ENCODE measurements around the gene TMEM54.

DNA sequence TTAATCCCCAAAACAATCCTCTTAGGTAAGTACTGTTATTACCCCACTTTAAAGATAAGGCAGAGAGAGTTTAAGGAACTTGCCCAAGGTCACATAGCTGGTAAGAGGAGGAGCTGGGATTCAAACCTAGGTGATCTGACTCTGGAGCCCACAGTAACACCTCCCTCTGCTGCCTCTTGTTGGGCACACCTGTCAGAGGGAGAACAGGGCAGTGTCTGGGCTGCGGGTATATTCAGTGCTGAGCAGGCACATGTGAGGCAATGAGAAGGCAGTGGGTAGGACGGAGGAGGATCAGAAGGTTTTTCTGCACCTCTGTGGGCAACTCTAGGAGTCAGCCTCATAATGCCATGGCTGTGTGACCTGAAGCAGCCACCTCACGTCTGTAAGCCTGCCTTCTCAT lies 13.1 kb downstream of the TMEM54 start:
- TF ChIP-seq YY1 (IDR thresholded peaks at IDR 0.05; ENCODE audit: borderline replicate concordance in 1 of 3, control insufficient read depth in 1 of 3, extremely low read depth in 1 of 3, insufficient read depth in 3 of 3, insufficient read length in 1 of 3, insufficient replicate concordance in 2 of 3, low read depth in 1 of 3, low read length in 2 of 3) (no peak), SMAD1 (IDR thresholded peaks at IDR 0.05; ENCODE audit: low read depth, low read length, partially characterized antibody) (no peak), EP300 (IDR thresholded peaks at IDR 0.05; ENCODE audit: low read length) (no peak), TCF7L2 (IDR thresholded peaks at IDR 0.05; ENCODE audit: low read depth, low read length) (no peak), ZNF253 (CRISPR knock-in tag; conservative IDR thresholded peaks at IDR 0.05) (no peak), RAD21 (CRISPR knock-in tag; conservative IDR thresholded peaks at IDR 0.05 in 1 of 2, IDR thresholded peaks at IDR 0.05 in 1 of 2) (no peak), PML (IDR thresholded peaks at IDR 0.05; ENCODE audit: low read length) (no peak), MYBL2 (IDR thresholded peaks at IDR 0.05; ENCODE audit: low read depth) (no peak), MYBL2 (CRISPR knock-in tag; IDR thresholded peaks at IDR 0.05; ENCODE audit: borderline replicate concordance) (no peak), ZZZ3 (IDR thresholded peaks at IDR 0.05) (no peak)
- TF ChIP-seq, protein P1, sequence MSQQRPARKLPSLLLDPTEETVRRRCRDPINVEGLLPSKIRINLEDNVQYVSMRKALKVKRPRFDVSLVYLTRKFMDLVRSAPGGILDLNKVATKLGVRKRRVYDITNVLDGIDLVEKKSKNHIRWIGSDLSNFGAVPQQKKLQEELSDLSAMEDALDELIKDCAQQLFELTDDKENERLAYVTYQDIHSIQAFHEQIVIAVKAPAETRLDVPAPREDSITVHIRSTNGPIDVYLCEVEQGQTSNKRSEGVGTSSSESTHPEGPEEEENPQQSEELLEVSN (IDR thresholded peaks at IDR 0.05; ENCODE audit: borderline replicate concordance in 1 of 2, extremely low read depth in 1 of 2, insufficient read depth in 1 of 2, insufficient read length in 1 of 2, low read depth in 1 of 2, low read length in 1 of 2, poor library complexity in 1 of 2, severe bottlenecking in 1 of 2) = no peak
- TF ChIP-seq, protein P2, sequence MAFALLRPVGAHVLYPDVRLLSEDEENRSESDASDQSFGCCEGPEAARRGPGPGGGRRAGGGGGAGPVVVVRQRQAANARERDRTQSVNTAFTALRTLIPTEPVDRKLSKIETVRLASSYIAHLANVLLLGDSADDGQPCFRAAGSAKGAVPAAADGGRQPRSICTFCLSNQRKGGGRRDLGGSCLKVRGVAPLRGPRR (CRISPR knock-in tag; IDR thresholded peaks at IDR 0.05) = no peak
- TF ChIP-seq, protein P3, sequence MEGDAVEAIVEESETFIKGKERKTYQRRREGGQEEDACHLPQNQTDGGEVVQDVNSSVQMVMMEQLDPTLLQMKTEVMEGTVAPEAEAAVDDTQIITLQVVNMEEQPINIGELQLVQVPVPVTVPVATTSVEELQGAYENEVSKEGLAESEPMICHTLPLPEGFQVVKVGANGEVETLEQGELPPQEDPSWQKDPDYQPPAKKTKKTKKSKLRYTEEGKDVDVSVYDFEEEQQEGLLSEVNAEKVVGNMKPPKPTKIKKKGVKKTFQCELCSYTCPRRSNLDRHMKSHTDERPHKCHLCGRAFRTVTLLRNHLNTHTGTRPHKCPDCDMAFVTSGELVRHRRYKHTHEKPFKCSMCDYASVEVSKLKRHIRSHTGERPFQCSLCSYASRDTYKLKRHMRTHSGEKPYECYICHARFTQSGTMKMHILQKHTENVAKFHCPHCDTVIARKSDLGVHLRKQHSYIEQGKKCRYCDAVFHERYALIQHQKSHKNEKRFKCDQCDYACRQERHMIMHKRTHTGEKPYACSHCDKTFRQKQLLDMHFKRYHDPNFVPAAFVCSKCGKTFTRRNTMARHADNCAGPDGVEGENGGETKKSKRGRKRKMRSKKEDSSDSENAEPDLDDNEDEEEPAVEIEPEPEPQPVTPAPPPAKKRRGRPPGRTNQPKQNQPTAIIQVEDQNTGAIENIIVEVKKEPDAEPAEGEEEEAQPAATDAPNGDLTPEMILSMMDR (IDR thresholded peaks at IDR 0.05 in 2 of 3, conservative IDR thresholded peaks at IDR 0.05 in 1 of 3; ENCODE audit: insufficient read depth in 2 of 3, low read depth in 1 of 3, low read length in 3 of 3) = no peak
- TF ChIP-seq, protein P4, sequence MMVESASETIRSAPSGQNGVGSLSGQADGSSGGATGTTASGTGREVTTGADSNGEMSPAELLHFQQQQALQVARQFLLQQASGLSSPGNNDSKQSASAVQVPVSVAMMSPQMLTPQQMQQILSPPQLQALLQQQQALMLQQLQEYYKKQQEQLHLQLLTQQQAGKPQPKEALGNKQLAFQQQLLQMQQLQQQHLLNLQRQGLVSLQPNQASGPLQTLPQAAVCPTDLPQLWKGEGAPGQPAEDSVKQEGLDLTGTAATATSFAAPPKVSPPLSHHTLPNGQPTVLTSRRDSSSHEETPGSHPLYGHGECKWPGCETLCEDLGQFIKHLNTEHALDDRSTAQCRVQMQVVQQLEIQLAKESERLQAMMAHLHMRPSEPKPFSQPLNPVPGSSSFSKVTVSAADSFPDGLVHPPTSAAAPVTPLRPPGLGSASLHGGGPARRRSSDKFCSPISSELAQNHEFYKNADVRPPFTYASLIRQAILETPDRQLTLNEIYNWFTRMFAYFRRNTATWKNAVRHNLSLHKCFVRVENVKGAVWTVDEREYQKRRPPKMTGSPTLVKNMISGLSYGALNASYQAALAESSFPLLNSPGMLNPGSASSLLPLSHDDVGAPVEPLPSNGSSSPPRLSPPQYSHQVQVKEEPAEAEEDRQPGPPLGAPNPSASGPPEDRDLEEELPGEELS (CRISPR knock-in tag; IDR thresholded peaks at IDR 0.05; ENCODE audit: borderline replicate concordance) = no peak

Measured in K562 (cell line).